ENCODE measurements around the gene AMIGO3.

Gene AMIGO3

DNA sequence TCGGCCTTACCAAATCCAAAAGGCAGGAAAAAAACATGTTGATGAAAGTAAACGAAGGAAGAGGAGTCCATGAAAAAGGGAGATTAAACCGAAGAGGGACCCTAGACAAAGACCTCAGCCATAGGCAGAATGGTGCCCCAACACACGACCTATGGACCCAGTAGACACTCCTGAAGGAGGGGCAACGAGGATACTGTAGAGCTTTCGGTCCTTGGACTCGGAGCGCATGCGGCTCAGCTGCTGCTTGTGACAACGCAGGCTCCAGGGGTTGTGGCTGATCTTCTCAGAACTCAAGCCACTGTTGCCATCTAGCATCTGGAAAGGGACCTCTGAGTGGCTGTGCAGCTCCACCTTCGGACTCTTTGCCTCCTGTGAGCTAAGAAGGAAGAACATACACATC, 13.1 kb upstream of the AMIGO3 start:
- H3K9ac ChIP-seq (ENCODE audit: low read depth, low read length), result no peak overlapping the region
- no peaks in the 10 kb centered on the region for H3K27me3 ChIP-seq (ENCODE audit: insufficient read depth, low read length, poor library complexity)
- peaks cover 71% of the 10 kb centered on the region for H3K36me3 ChIP-seq (ENCODE audit: insufficient read depth, low read length)
- H3K27ac ChIP-seq (ENCODE audit: low read length), result no peak overlapping the region
- H4K20me1 ChIP-seq (ENCODE audit: insufficient read depth, low read length), result no peaks in the 10 kb centered on the region; the same call in 1 of the 2 replicates
- TF ChIP-seq EZH2 (IDR thresholded peaks at IDR 0.05; ENCODE audit: borderline replicate concordance, low read depth, low read length, severe bottlenecking), result no peak
- TF ChIP-seq, protein P1, sequence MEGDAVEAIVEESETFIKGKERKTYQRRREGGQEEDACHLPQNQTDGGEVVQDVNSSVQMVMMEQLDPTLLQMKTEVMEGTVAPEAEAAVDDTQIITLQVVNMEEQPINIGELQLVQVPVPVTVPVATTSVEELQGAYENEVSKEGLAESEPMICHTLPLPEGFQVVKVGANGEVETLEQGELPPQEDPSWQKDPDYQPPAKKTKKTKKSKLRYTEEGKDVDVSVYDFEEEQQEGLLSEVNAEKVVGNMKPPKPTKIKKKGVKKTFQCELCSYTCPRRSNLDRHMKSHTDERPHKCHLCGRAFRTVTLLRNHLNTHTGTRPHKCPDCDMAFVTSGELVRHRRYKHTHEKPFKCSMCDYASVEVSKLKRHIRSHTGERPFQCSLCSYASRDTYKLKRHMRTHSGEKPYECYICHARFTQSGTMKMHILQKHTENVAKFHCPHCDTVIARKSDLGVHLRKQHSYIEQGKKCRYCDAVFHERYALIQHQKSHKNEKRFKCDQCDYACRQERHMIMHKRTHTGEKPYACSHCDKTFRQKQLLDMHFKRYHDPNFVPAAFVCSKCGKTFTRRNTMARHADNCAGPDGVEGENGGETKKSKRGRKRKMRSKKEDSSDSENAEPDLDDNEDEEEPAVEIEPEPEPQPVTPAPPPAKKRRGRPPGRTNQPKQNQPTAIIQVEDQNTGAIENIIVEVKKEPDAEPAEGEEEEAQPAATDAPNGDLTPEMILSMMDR (IDR thresholded peaks at IDR 0.05; ENCODE audit: borderline replicate concordance, extremely low read depth, low read length, poor library complexity, severe bottlenecking), result no peak
- peaks cover 5% of the 10 kb centered on the region; the same call in 1 of the 2 replicates for H3K79me2 ChIP-seq (ENCODE audit: insufficient read depth, low read length)
- DNase-seq (no peak), ATAC-seq (ENCODE audit: insufficient read depth, low read depth) (no peak)
- no peaks in the 10 kb centered on the region for H3K9me3 ChIP-seq (ENCODE audit: insufficient read depth, low read length, severe bottlenecking)
- H3K4me2 ChIP-seq (ENCODE audit: insufficient read depth, low read length), result no peak overlapping the region
- H3K4me1 ChIP-seq (ENCODE audit: insufficient read depth, low read length), result no peaks in the 10 kb centered on the region
- no peak overlapping the region for H2AFZ ChIP-seq (ENCODE audit: low read depth, low read length)
- no peak overlapping the region for H3K4me3 ChIP-seq (ENCODE audit: low read depth in 1 of 2, low read length in 2 of 2)

DNA sequence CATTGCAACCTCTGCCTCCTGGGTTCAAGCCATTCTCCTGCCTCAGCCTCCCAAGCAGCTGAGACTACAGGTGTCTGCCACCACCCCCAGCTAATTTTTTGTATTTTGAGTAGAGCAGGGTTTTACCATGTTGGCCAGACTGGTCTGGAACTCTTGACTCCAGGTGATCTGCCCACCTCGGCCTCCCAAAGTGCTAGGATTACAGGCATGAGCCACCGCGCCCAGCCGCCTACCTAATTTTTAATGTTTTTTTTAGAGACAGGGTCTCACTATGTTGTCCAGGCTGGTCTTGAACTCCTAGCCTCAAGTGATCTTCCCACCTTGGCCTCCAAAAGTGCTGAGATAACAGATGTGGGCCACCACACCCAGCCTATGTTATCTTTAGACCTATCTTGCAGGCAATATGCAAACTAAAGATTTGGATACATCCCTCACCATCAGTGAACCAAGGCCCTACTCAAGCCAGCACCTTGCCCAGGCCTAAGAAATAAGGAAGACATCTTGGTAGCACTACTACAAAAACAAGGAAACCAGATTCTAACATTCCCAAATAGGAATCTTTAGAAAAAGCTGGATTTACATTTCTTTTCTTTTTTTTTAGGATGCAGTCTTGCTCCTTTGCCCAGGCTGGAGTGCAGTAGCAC, 10.6 kb upstream of the AMIGO3 start:
- H3K4me2 ChIP-seq (ENCODE audit: insufficient read depth, low read length), result no peak overlapping the region
- H3K36me3 ChIP-seq (ENCODE audit: insufficient read depth, low read length), result peaks cover 69% of the 10 kb centered on the region
- TF ChIP-seq, protein P1 (IDR thresholded peaks at IDR 0.05; ENCODE audit: borderline replicate concordance, extremely low read depth, low read length, poor library complexity, severe bottlenecking), result no peak
- TF ChIP-seq EZH2 (IDR thresholded peaks at IDR 0.05; ENCODE audit: borderline replicate concordance, low read depth, low read length, severe bottlenecking), result no peak
- H3K4me1 ChIP-seq (ENCODE audit: insufficient read depth, low read length), result peaks cover 5% of the 10 kb centered on the region
- no peaks in the 10 kb centered on the region for H3K27me3 ChIP-seq (ENCODE audit: insufficient read depth, low read length, poor library complexity)
- H3K9ac ChIP-seq (ENCODE audit: low read depth, low read length), result no peak overlapping the region
- no peaks in the 10 kb centered on the region; the same call in 1 of the 2 replicates for H4K20me1 ChIP-seq (ENCODE audit: insufficient read depth, low read length)
- peaks cover 3% of the 10 kb centered on the region; the same call in 1 of the 2 replicates for H3K79me2 ChIP-seq (ENCODE audit: insufficient read depth, low read length)
- H3K9me3 ChIP-seq (ENCODE audit: insufficient read depth, low read length, severe bottlenecking), result no peaks in the 10 kb centered on the region
- H3K27ac ChIP-seq (ENCODE audit: low read length), result no peak overlapping the region
- no peak for ATAC-seq (ENCODE audit: insufficient read depth, low read depth)
- H2AFZ ChIP-seq (ENCODE audit: low read depth, low read length), result no peak overlapping the region
- no peak for DNase-seq
- no peak overlapping the region for H3K4me3 ChIP-seq (ENCODE audit: low read depth in 1 of 2, low read length in 2 of 2)

DNA sequence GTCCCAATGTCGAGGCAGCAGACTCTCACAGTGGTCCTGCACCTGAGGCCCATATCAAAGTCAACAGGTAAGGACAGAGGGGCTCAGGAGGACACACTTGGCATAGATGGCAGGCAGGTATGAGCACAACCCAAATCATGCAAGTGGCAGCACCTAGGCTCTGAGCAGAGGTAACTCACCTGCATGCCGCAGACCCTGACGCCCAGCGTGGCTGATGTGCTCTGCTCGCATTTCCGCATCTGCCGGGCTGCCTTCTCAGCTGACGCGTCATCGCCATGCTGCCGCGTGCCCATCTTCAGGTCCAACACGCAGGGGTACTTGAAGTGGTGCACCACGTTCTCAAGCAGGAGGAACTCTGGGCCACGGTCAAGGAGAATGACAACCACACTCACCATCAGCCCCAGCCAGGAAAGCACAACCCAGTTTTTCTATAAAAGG, 8.5 kb upstream of the AMIGO3 start:
- Histone ChIP-seq H3K27ac (ENCODE audit: low read length) (no peak overlapping the region), H3K36me3 (ENCODE audit: insufficient read depth, low read length) (peaks cover 55% of the 10 kb centered on the region), H3K4me2 (ENCODE audit: insufficient read depth, low read length) (no peak overlapping the region), H4K20me1 (ENCODE audit: insufficient read depth, low read length) (peaks cover 6% of the 10 kb centered on the region), H3K9ac (ENCODE audit: low read depth, low read length) (no peak overlapping the region), H3K27me3 (ENCODE audit: insufficient read depth, low read length, poor library complexity) (no peaks in the 10 kb centered on the region), H3K79me2 (ENCODE audit: insufficient read depth, low read length) (peaks cover 12% of the 10 kb centered on the region), H3K4me1 (ENCODE audit: insufficient read depth, low read length) (peaks cover 18% of the 10 kb centered on the region), H2AFZ (ENCODE audit: low read depth, low read length) (no peak overlapping the region), H3K4me3 (ENCODE audit: low read depth in 1 of 2, low read length in 2 of 2) (no peak overlapping the region), H3K9me3 (ENCODE audit: insufficient read depth, low read length, severe bottlenecking) (no peaks in the 10 kb centered on the region)
- DNase-seq (no peak), ATAC-seq (ENCODE audit: insufficient read depth, low read depth) (no peak)
- TF ChIP-seq, protein P1 (IDR thresholded peaks at IDR 0.05; ENCODE audit: borderline replicate concordance, extremely low read depth, low read length, poor library complexity, severe bottlenecking), result no peak
- TF ChIP-seq EZH2 (IDR thresholded peaks at IDR 0.05; ENCODE audit: borderline replicate concordance, low read depth, low read length, severe bottlenecking), result no peak
